SU-DHL-6 (cell line): Measurements from ENCODE around the gene ISG20L2.

Source experiments
- H2AFZ ChIP-seq: fragments of 200-600 bp; sonication (generic); 2 replicates; pipeline ENCODE4 v1.6.1; 2014; ENCODE audit warnings: low read depth, mild to moderate bottlenecking, moderate library complexity, mixed read lengths, antibody characterized with exemption, low read length; ENCODE audit not compliant: severe bottlenecking
- H3F3A ChIP-seq: fragments of 200-600 bp; shearing (Covaris generic); 2 replicates; pipeline ENCODE4 v1.6.0; 2016; ENCODE audit warnings: antibody characterized with exemption, mild to moderate bottlenecking; ENCODE audit not compliant: insufficient read depth
- H3K27ac ChIP-seq: fragments of 200-600 bp; sonication (generic); 2 replicates; pipeline ENCODE4 v1.5.1; 2016; ENCODE audit warnings: low read depth, mild to moderate bottlenecking, low read length, moderate library complexity, mixed read lengths
- H3K27me3 ChIP-seq: fragments of 200-600 bp; sonication (generic), shearing (Covaris generic); 2 replicates; pipeline ENCODE4 v1.6.0; 2014; ENCODE audit warnings: mild to moderate bottlenecking, low read length
- H3K36me3 ChIP-seq: fragments of 200-600 bp; sonication (generic); 2 replicates; pipeline ENCODE4 v1.6.1; 2014; ENCODE audit warnings: mild to moderate bottlenecking, low read length, mixed read lengths
- H3K4me2 ChIP-seq: fragments of 300-600, 200-600 bp; shearing (Covaris generic), sonication (generic); 2 replicates; pipeline ENCODE4 v1.6.0; 2014; ENCODE audit warnings: low read length, low read depth, mild to moderate bottlenecking; ENCODE audit not compliant: poor library complexity, severe bottlenecking
- H3K4me3 ChIP-seq: fragments of 200-600 bp; sonication (generic); 2 replicates; pipeline ENCODE4 v1.5.1; 2014; ENCODE audit warnings: antibody characterized with exemption, low read length, mild to moderate bottlenecking, mixed read lengths; ENCODE audit not compliant: insufficient read depth, poor library complexity, severe bottlenecking
- H3K79me2 ChIP-seq: fragments of 200-600 bp; sonication (generic); 2 replicates; pipeline ENCODE4 v1.6.1; 2014; ENCODE audit warnings: mild to moderate bottlenecking, low read length, moderate library complexity; ENCODE audit not compliant: insufficient read depth
- H3K9ac ChIP-seq: fragments of 200-600 bp; sonication (generic); 2 replicates; pipeline ENCODE4 v1.7.0; 2014; ENCODE audit warnings: mild to moderate bottlenecking, low read length
- H3K9me2 ChIP-seq: fragments of 200-600 bp; sonication (generic); replicated peaks from 2 replicates; pipeline ENCODE4 v1.6.1; 2014; ENCODE audit warnings: low read length; ENCODE audit not compliant: insufficient read depth
- H3K9me3 ChIP-seq: fragments of 200-600 bp; sonication (generic); 2 replicates; pipeline ENCODE4 v1.6.1; 2014; ENCODE audit warnings: low read length, mixed read lengths; ENCODE audit not compliant: insufficient read depth
- H4K20me1 ChIP-seq: fragments of 200-600 bp; sonication (generic); 2 replicates; pipeline ENCODE4 v1.6.1; 2014; ENCODE audit warnings: low read depth, mild to moderate bottlenecking, antibody characterized with exemption, low read length, moderate library complexity, mixed read lengths
- CTCF ChIP-seq: fragments of 200-600 bp; sonication (generic); IDR thresholded peaks from one replicate; pipeline ENCODE4 v1.5.1; 2017; ENCODE audit warnings: antibody characterized with exemption, mild to moderate bottlenecking, low read length, moderate library complexity; ENCODE audit not compliant: insufficient read depth, poor library complexity, severe bottlenecking
- EZH2phosphoT487 ChIP-seq: fragments of 200-600 bp; sonication (generic), shearing (Covaris generic); conservative IDR thresholded peaks from 2 replicates; pipeline ENCODE4 v1.6.1; 2018; ENCODE audit warnings: mild to moderate bottlenecking, antibody characterized with exemption, low read length, moderate library complexity, mixed read lengths

Gene ISG20L2

GRCh38 chr1:156711011-156711817 is 17.4 kb downstream of the ISG20L2 start:
- 0 out of 2 replicates have a peak, but pooled peaks cover 3% of the 10 kb centered on the region for H3F3A ChIP-seq
- H3K79me2 ChIP-seq = no peaks in the 10 kb centered on the region
- no peaks in the 10 kb centered on the region for H3K9me3 ChIP-seq
- no peak overlapping the region for H3K4me2 ChIP-seq
- H3K9ac ChIP-seq = no peak overlapping the region
- H3K27ac ChIP-seq = no peak overlapping the region
- no peaks in the 10 kb centered on the region for H3K36me3 ChIP-seq
- H3K27me3 ChIP-seq = no peaks in the 10 kb centered on the region
- no peak overlapping the region for H2AFZ ChIP-seq
- H4K20me1 ChIP-seq = no peaks in the 10 kb centered on the region; the same call in 1 of the 2 replicates
- TF ChIP-seq CTCF (no peak), EZH2phosphoT487 (no peak)
- no peaks in the 10 kb centered on the region for H3K9me2 ChIP-seq
- H3K4me3 ChIP-seq = no peak overlapping the region

- TF ChIP-seq EZH2phosphoT487 (no peak), CTCF (no peak)
- Histone ChIP-seq H3K4me3 (no peak overlapping the region), H3K4me2 (no peak overlapping the region), H2AFZ (no peak overlapping the region), H3F3A (no peaks in the 10 kb centered on the region), H4K20me1 (no peaks in the 10 kb centered on the region), H3K9me3 (no peaks in the 10 kb centered on the region), H3K79me2 (no peaks in the 10 kb centered on the region), H3K9ac (no peak overlapping the region), H3K27me3 (no peaks in the 10 kb centered on the region), H3K9me2 (no peaks in the 10 kb centered on the region), H3K27ac (no peak overlapping the region), H3K36me3 (no peaks in the 10 kb centered on the region)
These were observed 18.6 kb downstream of the ISG20L2 start for GRCh38 chr1:156709757-156710489.

GRCh38 chr1:156709031-156709430 is 19.5 kb downstream of the ISG20L2 start:
- no peaks in the 10 kb centered on the region for H3K27me3 ChIP-seq
- no peaks in the 10 kb centered on the region for H3F3A ChIP-seq
- no peak overlapping the region for H3K27ac ChIP-seq
- no peaks in the 10 kb centered on the region for H3K9me2 ChIP-seq
- no peaks in the 10 kb centered on the region for H4K20me1 ChIP-seq
- no peaks in the 10 kb centered on the region for H3K79me2 ChIP-seq
- no peaks in the 10 kb centered on the region for H3K36me3 ChIP-seq
- H2AFZ ChIP-seq = no peak overlapping the region
- H3K4me2 ChIP-seq = no peak overlapping the region
- no peaks in the 10 kb centered on the region for H3K9me3 ChIP-seq
- TF ChIP-seq EZH2phosphoT487 (no peak), CTCF (no peak)
- H3K9ac ChIP-seq = no peak overlapping the region
- H3K4me3 ChIP-seq = no peak overlapping the region
